Neutrophil (primary cell): ENCODE measurements around the gene GRIK4.

ENCODE experiments used
- H3K27ac ChIP-seq: fragments of 200-600 bp; sonication (generic); 2 replicates; pipeline ENCODE4 v1.5.1; 2016; ENCODE audit warnings: mild to moderate bottlenecking, moderate library complexity
- H3K27me3 ChIP-seq: fragments of 200-600 bp; sonication (generic); 2 replicates; pipeline ENCODE4 v1.6.0; 2016; ENCODE audit warnings: mild to moderate bottlenecking
- H3K36me3 ChIP-seq: fragments of 200-600 bp; sonication (generic); 2 replicates; pipeline ENCODE4 v1.5.1; 2017
- H3K4me1 ChIP-seq, 2 experiments: fragments of 200-600 bp in 1 of 2; sonication (generic) in 1 of 2; 1 replicate in 1 of 2; 2 replicates in 1 of 2; pipeline versions ENCODE4 v1.5.1 to v1.6.1; 2013 to 2016; ENCODE audit warnings: low read depth in 1 of 2, low read length in 1 of 2, mild to moderate bottlenecking in 1 of 2, moderate library complexity in 1 of 2; ENCODE audit not compliant: control insufficient read depth in 1 of 2, insufficient read depth in 1 of 2
- H3K4me3 ChIP-seq, 2 experiments: fragments of 200-600 bp in 1 of 2; sonication (generic) in 1 of 2; 1 replicate in 1 of 2; 2 replicates in 1 of 2; pipeline ENCODE4 v1.5.1; 2013 to 2016; ENCODE audit warnings: low read depth in 1 of 2, low read length in 1 of 2, mild to moderate bottlenecking in 1 of 2, moderate library complexity in 1 of 2
- H3K9me3 ChIP-seq: fragments of 200-600 bp; sonication (generic); 2 replicates; pipeline ENCODE4 v1.5.1; 2016
- CTCF ChIP-seq: fragments of 200-600 bp; sonication (generic); IDR thresholded peaks from 2 replicates; pipeline ENCODE4 v1.5.1; 2016; ENCODE audit warnings: antibody characterized with exemption

The GRIK4 gene

GRCh38 chr11:120551191-120551590 is 39.6 kb downstream of the GRIK4 start:
- Histone ChIP-seq H3K9me3 (no peaks in the 10 kb centered on the region), H3K36me3 (no peaks in the 10 kb centered on the region), H3K27me3 (peaks cover 30% of the 10 kb centered on the region), H3K27ac (no peak overlapping the region), H3K4me3 (no peak overlapping the region), H3K4me1 (no peaks in the 10 kb centered on the region)
- TF ChIP-seq CTCF: no peak

- no peak for TF ChIP-seq CTCF
- Histone ChIP-seq H3K36me3 (no peaks in the 10 kb centered on the region), H3K4me3 (no peak overlapping the region), H3K27me3 (peaks cover 4% of the 10 kb centered on the region), H3K4me1 (no peaks in the 10 kb centered on the region), H3K27ac (no peak overlapping the region), H3K9me3 (no peaks in the 10 kb centered on the region)
Observed at GRCh38 chr11:120554766-120555432, 43.4 kb downstream of the GRIK4 start.

DNA sequence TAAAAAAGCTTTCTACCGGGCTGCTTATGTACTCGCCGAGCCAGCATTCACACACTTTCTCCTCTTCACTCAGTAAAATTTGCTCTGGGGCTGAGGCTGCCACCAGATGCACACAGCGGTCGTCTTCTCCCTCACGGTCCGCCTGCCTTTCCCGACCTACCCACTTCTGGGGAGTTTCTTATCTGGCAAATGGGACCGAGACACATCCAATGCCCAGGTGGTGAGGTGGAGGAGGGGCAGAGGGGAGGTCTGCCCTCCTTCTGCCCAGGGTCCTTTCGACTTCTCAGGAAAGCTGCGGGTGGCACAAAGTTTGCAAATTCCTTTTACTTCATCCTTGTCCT is 43.9 kb downstream of the GRIK4 start:
- H3K36me3 ChIP-seq: no peaks in the 10 kb centered on the region
- TF ChIP-seq CTCF: no peak
- H3K27ac ChIP-seq: no peak overlapping the region
- H3K9me3 ChIP-seq: no peaks in the 10 kb centered on the region
- H3K4me1 ChIP-seq: no peaks in the 10 kb centered on the region
- no peak overlapping the region for H3K4me3 ChIP-seq
- peaks cover 4% of the 10 kb centered on the region for H3K27me3 ChIP-seq

DNA sequence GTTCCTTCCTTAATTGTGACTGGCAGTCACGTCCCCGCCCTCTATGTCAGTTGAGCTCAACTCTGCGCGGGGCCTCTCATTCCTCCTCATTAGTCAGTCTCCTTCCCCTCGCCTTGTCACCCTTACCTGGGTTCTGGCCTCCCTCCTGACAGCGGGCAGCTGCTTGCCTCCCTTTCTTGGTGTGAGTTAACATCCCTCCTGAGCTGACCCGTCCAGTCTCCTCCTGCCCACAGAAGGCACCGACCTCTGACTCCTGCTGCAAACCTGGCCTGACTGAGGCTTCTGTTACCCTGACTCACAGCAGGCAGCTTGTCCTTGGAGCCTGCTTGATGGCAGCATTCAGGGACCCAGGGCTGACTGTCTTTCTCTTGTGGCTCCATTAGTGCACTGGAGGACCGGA is 45.2 kb downstream of the GRIK4 start:
- Histone ChIP-seq H3K36me3 (no peaks in the 10 kb centered on the region), H3K9me3 (no peaks in the 10 kb centered on the region), H3K4me1 (no peaks in the 10 kb centered on the region), H3K4me3 (no peak overlapping the region), H3K27me3 (peaks cover 8% of the 10 kb centered on the region), H3K27ac (no peak overlapping the region)
- no peak for TF ChIP-seq CTCF

DNA sequence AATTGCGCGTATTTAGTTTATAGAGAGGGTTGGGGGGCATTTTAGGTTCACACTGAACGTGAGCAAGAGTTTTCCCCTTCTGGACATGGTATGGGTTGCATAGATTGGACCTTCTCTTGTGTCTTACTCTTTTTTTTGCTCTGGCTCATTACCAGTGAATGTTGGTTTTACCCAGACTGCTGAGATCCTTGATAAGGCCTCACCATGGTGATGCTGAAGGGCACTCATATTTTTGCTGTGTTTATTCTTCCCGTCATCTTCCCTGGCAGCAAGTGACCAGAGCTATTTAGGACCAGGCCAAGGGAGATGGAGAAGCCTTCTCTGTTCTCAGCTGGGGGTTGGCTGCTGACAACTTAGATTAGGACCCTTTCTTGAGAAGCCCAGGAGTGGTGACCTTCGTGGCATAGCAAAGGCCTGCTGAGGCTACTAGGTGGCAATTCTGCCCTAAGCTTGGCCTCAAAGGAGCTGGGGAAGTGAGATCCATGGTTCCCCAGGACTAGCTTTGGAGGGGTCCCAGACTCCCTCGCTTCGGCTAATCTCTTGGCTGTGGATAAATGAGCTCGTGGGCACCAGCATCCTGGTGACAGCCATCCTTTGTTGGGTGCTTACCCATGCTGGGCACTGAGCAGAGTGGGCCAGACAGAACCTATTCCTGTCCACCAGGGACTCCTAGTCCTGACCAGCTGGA is 47.3 kb downstream of the GRIK4 start:
- H3K27ac ChIP-seq: no peak overlapping the region
- H3K9me3 ChIP-seq: no peaks in the 10 kb centered on the region
- H3K4me1 ChIP-seq: no peaks in the 10 kb centered on the region
- H3K4me3 ChIP-seq: no peak overlapping the region
- no peaks in the 10 kb centered on the region for H3K36me3 ChIP-seq
- no peak for TF ChIP-seq CTCF
- H3K27me3 ChIP-seq: peaks cover 29% of the 10 kb centered on the region
